Measurements from ENCODE around the gene ZBTB7C. TPM values are rescaled to one million over a fixed set of nuclear protein-coding genes. Genes with fewer than 3 reads are reported as not detected.
A peak's percentile ranks its signal among the peaks of the same experiment; 100 is the strongest.

The ZBTB7C gene
- total RNA-seq, 1 donor from 2014 or later, result 0.15 TPM

- H3K9ac ChIP-seq, result no peak overlapping the region
- no peak overlapping the region for H3K27ac ChIP-seq
- H2AFZ ChIP-seq (replicated peaks), result peak overlapping the region; percentile 94
- H3K4me3 ChIP-seq, result peak overlapping the region; percentile 55
- DNase-seq (ENCODE audit: low spot score), result peak; percentile 96
- peaks cover 23% of the 10 kb centered on the region for H3K4me1 Mint-ChIP-seq
- TF ChIP-seq EZH2 (IDR thresholded peaks at IDR 0.05) (no peak), EZH2phosphoT487 (IDR thresholded peaks at IDR 0.05) (no peak)
- TF ChIP-seq, protein P1, sequence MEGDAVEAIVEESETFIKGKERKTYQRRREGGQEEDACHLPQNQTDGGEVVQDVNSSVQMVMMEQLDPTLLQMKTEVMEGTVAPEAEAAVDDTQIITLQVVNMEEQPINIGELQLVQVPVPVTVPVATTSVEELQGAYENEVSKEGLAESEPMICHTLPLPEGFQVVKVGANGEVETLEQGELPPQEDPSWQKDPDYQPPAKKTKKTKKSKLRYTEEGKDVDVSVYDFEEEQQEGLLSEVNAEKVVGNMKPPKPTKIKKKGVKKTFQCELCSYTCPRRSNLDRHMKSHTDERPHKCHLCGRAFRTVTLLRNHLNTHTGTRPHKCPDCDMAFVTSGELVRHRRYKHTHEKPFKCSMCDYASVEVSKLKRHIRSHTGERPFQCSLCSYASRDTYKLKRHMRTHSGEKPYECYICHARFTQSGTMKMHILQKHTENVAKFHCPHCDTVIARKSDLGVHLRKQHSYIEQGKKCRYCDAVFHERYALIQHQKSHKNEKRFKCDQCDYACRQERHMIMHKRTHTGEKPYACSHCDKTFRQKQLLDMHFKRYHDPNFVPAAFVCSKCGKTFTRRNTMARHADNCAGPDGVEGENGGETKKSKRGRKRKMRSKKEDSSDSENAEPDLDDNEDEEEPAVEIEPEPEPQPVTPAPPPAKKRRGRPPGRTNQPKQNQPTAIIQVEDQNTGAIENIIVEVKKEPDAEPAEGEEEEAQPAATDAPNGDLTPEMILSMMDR (IDR thresholded peaks at IDR 0.05), result peak; percentile 65
- H3K4me2 ChIP-seq, result peak overlapping the region; percentile 90
- no peaks in the 10 kb centered on the region for H4K20me1 ChIP-seq (ENCODE audit: low read depth)
- peaks cover 48% of the 10 kb centered on the region for H3F3A ChIP-seq (ENCODE audit: low read depth)
- H3K79me2 ChIP-seq (ENCODE audit: low read depth), result no peaks in the 10 kb centered on the region
- H3K36me3 Mint-ChIP-seq, result peaks cover 2% of the 10 kb centered on the region
- no peaks in the 10 kb centered on the region for H3K27me3 ChIP-seq
- H3K9me3 Mint-ChIP-seq, result peaks cover 18% of the 10 kb centered on the region
- no peak overlapping the region for H3K27ac Mint-ChIP-seq
- peaks cover 31% of the 10 kb centered on the region for H3K4me1 ChIP-seq
- no peaks in the 10 kb centered on the region for H3K36me3 ChIP-seq
- H3K4me3 Mint-ChIP-seq, result peak overlapping the region; percentile 79
- H3K9me3 ChIP-seq (ENCODE audit: low read depth), result no peaks in the 10 kb centered on the region
- peaks cover 12% of the 10 kb centered on the region for H3K27me3 Mint-ChIP-seq (ENCODE audit: insufficient read depth, low read depth)
Measured at GRCh38 chr18:48007955-48008701, 401.1 kb downstream of the ZBTB7C start.

GRCh38 chr18:48007381-48007780 lies 401.8 kb downstream of the ZBTB7C start:
- Histone ChIP-seq H3K27ac (no peak overlapping the region), H2AFZ (replicated peaks) (no peak overlapping the region), H3K4me3 (no peak overlapping the region), H4K20me1 (ENCODE audit: low read depth) (no peaks in the 10 kb centered on the region), H3K79me2 (ENCODE audit: low read depth) (no peaks in the 10 kb centered on the region), H3K9me3 (ENCODE audit: low read depth) (no peaks in the 10 kb centered on the region), H3K4me1 (peaks cover 28% of the 10 kb centered on the region), H3K36me3 (no peaks in the 10 kb centered on the region), H3K4me2 (peak overlapping the region; percentile 90), H3F3A (ENCODE audit: low read depth) (peaks cover 45% of the 10 kb centered on the region), H3K27me3 (no peaks in the 10 kb centered on the region), H3K9ac (no peak overlapping the region)
- Mint-ChIP-seq H3K9me3 (peaks cover 18% of the 10 kb centered on the region), H3K27me3 (ENCODE audit: insufficient read depth, low read depth) (peaks cover 12% of the 10 kb centered on the region), H3K4me3 (no peak overlapping the region), H3K27ac (no peak overlapping the region), H3K4me1 (peaks cover 25% of the 10 kb centered on the region), H3K36me3 (peaks cover 2% of the 10 kb centered on the region)
- no peak for TF ChIP-seq EZH2phosphoT487 (IDR thresholded peaks at IDR 0.05)
- TF ChIP-seq EZH2 (IDR thresholded peaks at IDR 0.05), result no peak
- TF ChIP-seq, protein P1 (IDR thresholded peaks at IDR 0.05), result no peak
- no peak for DNase-seq (ENCODE audit: low spot score)

- Histone ChIP-seq H3F3A (ENCODE audit: low read depth) (peaks cover 45% of the 10 kb centered on the region), H3K4me1 (peaks cover 28% of the 10 kb centered on the region), H3K27me3 (no peaks in the 10 kb centered on the region), H3K27ac (no peak overlapping the region), H3K9me3 (ENCODE audit: low read depth) (no peaks in the 10 kb centered on the region), H3K36me3 (no peaks in the 10 kb centered on the region), H3K4me3 (no peak overlapping the region), H3K9ac (no peak overlapping the region), H4K20me1 (ENCODE audit: low read depth) (no peaks in the 10 kb centered on the region), H3K4me2 (no peak overlapping the region), H3K79me2 (ENCODE audit: low read depth) (no peaks in the 10 kb centered on the region), H2AFZ (replicated peaks) (no peak overlapping the region)
- H3K27me3 Mint-ChIP-seq (ENCODE audit: insufficient read depth, low read depth), result peaks cover 15% of the 10 kb centered on the region
- TF ChIP-seq, protein P1 (IDR thresholded peaks at IDR 0.05), result no peak
- TF ChIP-seq EZH2phosphoT487 (IDR thresholded peaks at IDR 0.05) (no peak), EZH2 (IDR thresholded peaks at IDR 0.05) (no peak)
- peaks cover 11% of the 10 kb centered on the region for H3K9me3 Mint-ChIP-seq
- no peak for DNase-seq (ENCODE audit: low spot score)
- H3K4me1 Mint-ChIP-seq, result peaks cover 25% of the 10 kb centered on the region
- peaks cover 2% of the 10 kb centered on the region for H3K36me3 Mint-ChIP-seq
- H3K4me3 Mint-ChIP-seq, result peak overlapping the region; percentile 60
- H3K27ac Mint-ChIP-seq, result no peak overlapping the region
Measured at GRCh38 chr18:48006415-48007175, 402.6 kb downstream of the ZBTB7C start.
